Ovary (tissue), 9 donors: ENCODE measurements around the gene PPM1E. TPM values are rescaled to one million over a fixed set of nuclear protein-coding genes. Genes with fewer than 3 reads are reported as not detected.
A peak's percentile ranks its signal among the peaks of the same experiment; 100 is the strongest.

ENCODE experiments used
- DNase-seq, 5 donors: peaks; one replicate each; pipeline ENCODE4 v3.0.0-alpha.2; 2019 to 2020
- H3K27ac ChIP-seq, 2 donors: fragments of 200-600 bp; one replicate each; pipeline versions ENCODE4 v1.5.1 to v1.8.0; 2019 to 2022
- H3K27me3 ChIP-seq: fragments of 200-600 bp; one replicate; pipeline ENCODE4 v1.8.0; 2022
- H3K36me3 ChIP-seq: fragments of 200-600 bp; sonication (generic); one replicate; pipeline ENCODE4 v1.5.1; 2019
- H3K4me1 ChIP-seq: one replicate; pipeline ENCODE4 v1.8.1; 2013; ENCODE audit warnings: mild to moderate bottlenecking, moderate library complexity; ENCODE audit not compliant: insufficient read depth
- H3K4me3 ChIP-seq: fragments of 200-600 bp; sonication (generic); one replicate; pipeline ENCODE4 v1.5.1; 2017
- H3K9me3 ChIP-seq, 2 donors: fragments of 200-600 bp in 1 of 2; sonication (generic) in 1 of 2; one replicate each; pipeline versions ENCODE4 v1.5.1 to v1.8.1; 2013 to 2019; ENCODE audit warnings: mild to moderate bottlenecking in 1 of 2, moderate library complexity in 1 of 2
- EP300 ChIP-seq: sonication (generic); formaldehyde crosslinking; IDR thresholded peaks from one replicate; pipeline ENCODE4 v1.6.1; 2017; ENCODE audit warnings: antibody characterized with exemption
- POLR2A ChIP-seq: fragments of 450-650 bp; IDR thresholded peaks from one replicate; pipeline ENCODE4 v1.6.1; 2017; ENCODE audit warnings: antibody characterized with exemption, mild to moderate bottlenecking, moderate library complexity
- WGBS, 3 donors: extraction: QIAGEN DNeasy Blood & Tissue Kit in 1 of 3; methylation state at CpG; one replicate each; pipeline versions ENCODE4 v1.1.5 to v1.1.7; 2013 to 2017; 5-methylcytosine and 5-hydroxymethylcytosine counted together
- intact Hi-C, 4 donors: fragments of 100-400 bp; cut with DNase I; formaldehyde crosslinking; loops; one replicate each; pipeline versions ENCODE4 v1.11.0 to v1.15.1; 2022 to 2023
- polyA plus RNA-seq, 2 donors: library from polyadenylated mRNA; stranded (reverse); fragments of 200-250 nt in 1 of 2; fragments of 350-450 nt in 1 of 2; fragmentation: Illumina TruSeq in 1 of 2; extraction: RNeasy Lipid Tissue Mini Kit (QIAGEN cat#74804) in 1 of 2; gene quantifications; one replicate each; pipeline ENCODE4 v1.2.3, GENCODE V29; 2013 to 2014
- total RNA-seq, 7 donors: library from RNA; depleted of rRNA in 2 of 7; stranded (reverse); fragments of >200 nt in 2 of 7; fragmentation: NEBNext Ultra II Directional in 3 of 7; extraction: Animal tissue kit (Norgen Biotek cat#: 25700) in 3 of 7; gene quantifications; one replicate each; pipeline versions ENCODE4 v1.1.0 to v1.2.4, GENCODE V29; 2016 to 2023
- TF ChIP-seq, protein P1 (sequence below), 3 donors: fragments of 450-650 bp in 2 of 3; fragments of 200-600 bp in 1 of 3; IDR thresholded peaks; one replicate each; pipeline versions ENCODE4 v1.5.1 to v1.8.0; 2016 to 2022; ENCODE audit warnings: antibody characterized with exemption in 3 of 3, mild to moderate bottlenecking in 1 of 3
- donor health status: DM: no; HTN: no; CAD: no; lungs with moderate emphysema.
- donor health status: DM: no; HTN: no; CAD: no.
- donor health status: Bipolar disorder and iron deficiency.
- donor health status: DM: yes; HTN: yes; CAD: no.
- donor health status: DM: no; HTN: no; CAD: no.
- donor health status: DM: yes; HTN: yes; CAD: no.

Gene PPM1E
- total and polyA plus RNA-seq, 9 donors: 0.17 to 3.2 (median 0.47) TPM

DNA sequence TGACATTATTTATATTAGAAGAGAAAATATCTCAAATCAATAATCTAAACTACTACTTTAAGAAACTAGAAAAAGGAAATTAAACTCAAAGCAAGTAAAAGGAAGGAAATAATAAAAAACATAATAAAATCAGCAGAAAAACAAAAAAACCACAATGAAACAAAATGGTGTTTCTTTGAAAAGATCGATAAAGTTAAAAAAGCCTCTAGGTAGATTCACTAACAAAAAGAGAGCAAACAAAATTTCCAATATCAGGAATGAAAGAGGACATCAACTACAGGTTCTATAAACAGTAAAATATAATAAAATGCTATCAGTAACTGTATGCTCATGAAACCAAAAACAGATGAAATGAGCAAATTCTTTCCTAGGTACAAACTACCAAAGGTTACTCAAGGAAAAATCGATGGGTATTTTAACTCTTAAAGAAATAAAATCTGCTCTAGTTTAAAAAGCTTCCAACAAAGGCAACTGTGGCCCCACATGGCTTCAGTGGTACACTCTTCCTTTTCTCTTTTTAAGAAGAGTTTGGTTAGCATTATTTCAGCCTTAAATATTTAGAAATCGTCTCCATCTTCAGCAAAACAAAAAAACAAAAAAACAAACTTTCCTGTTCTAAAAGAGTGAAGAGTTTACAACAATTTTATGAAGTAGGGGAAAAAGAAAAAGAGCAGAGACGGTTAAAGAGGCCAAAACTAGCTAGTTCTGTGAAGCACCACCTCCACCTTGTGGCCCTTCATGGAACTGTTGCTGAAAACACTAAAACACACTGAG, 248.9 kb downstream of the PPM1E start:
- Histone ChIP-seq H3K27me3 (no peaks in the 10 kb centered on the region), H3K27ac (no peak overlapping the region), H3K4me1 (peaks cover 2% of the 10 kb centered on the region), H3K36me3 (no peaks in the 10 kb centered on the region), H3K4me3 (no peak overlapping the region), H3K9me3 (no peaks in the 10 kb centered on the region)
- intact Hi-C loops: loop anchor here in 3 of 4 donors (5.0 to 10.0 kb wide), 5 partner anchors 290 to 487 kb away; no protein-coding TSS in a partner anchor
- TF ChIP-seq POLR2A (no peak), EP300 (no peak)
- TF ChIP-seq, protein P1, sequence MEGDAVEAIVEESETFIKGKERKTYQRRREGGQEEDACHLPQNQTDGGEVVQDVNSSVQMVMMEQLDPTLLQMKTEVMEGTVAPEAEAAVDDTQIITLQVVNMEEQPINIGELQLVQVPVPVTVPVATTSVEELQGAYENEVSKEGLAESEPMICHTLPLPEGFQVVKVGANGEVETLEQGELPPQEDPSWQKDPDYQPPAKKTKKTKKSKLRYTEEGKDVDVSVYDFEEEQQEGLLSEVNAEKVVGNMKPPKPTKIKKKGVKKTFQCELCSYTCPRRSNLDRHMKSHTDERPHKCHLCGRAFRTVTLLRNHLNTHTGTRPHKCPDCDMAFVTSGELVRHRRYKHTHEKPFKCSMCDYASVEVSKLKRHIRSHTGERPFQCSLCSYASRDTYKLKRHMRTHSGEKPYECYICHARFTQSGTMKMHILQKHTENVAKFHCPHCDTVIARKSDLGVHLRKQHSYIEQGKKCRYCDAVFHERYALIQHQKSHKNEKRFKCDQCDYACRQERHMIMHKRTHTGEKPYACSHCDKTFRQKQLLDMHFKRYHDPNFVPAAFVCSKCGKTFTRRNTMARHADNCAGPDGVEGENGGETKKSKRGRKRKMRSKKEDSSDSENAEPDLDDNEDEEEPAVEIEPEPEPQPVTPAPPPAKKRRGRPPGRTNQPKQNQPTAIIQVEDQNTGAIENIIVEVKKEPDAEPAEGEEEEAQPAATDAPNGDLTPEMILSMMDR (IDR thresholded peaks at IDR 0.05): peak; percentile 81 to 92 (median 87)
- WGBS, 3 donors: 18 to 20% (median 19%) methylated on average over 4 of the region's 4 CpGs
- DNase-seq: peak; percentile 28 to 69 (median 58)

DNA sequence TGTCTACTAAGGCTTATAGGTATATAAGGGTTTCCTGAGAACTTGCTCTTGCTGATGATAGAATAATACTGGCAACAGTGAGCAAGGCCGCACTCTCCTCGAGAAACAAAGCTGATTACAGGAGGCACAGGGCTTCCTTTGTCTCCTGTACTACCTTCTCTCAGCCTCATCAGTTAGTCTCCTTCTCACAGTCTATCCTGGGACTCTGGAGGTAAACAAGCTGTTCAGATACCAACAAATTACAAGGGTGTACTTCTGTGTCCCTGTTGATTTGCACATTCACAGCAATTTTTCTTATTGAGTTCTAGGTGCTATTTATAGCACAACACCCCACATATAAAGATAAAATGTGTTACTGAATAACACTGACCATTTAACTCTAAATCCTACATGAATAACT, 252.3 kb downstream of the PPM1E start:
- DNase-seq: no peak
- 51 to 65% (median 58%) methylated on average over 2 of the region's 2 CpGs for WGBS, 3 donors
- no peaks in the 10 kb centered on the region for H3K27me3 ChIP-seq
- TF ChIP-seq, protein P1 (IDR thresholded peaks at IDR 0.05): no peak
- TF ChIP-seq POLR2A (no peak), EP300 (no peak)
- no peak overlapping the region for H3K4me3 ChIP-seq
- H3K9me3 ChIP-seq: no peaks in the 10 kb centered on the region
- H3K27ac ChIP-seq: no peak overlapping the region
- intact Hi-C loops: loop anchor here in 3 of 4 donors (5.0 to 10.0 kb wide), 4 partner anchors 293 to 491 kb away; no protein-coding TSS in a partner anchor
- no peaks in the 10 kb centered on the region for H3K36me3 ChIP-seq
- H3K4me1 ChIP-seq: no peaks in the 10 kb centered on the region

DNA sequence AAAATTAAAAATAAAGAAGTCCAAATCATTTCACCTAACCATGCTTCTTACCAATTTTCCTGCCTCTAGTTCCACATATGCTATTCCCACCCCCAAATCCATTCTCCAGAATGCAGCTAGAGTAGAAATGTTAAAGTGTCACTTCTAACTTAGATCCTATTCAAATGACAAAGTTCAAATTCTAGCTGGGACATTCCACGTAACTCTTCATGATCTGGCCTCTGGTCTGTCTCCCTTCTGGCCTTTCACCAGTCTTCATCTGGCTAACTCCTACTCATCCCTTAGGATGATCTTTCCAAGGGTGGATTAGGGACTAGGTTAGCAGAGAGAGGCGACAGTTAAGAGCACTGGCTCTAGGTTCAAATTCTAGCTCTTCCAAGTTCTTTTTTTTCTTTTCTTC, 253.1 kb downstream of the PPM1E start:
- 88 to 94% (median 94%) methylated on average over 2 of the region's 2 CpGs for WGBS, 3 donors
- intact Hi-C loops: loop anchor here in 3 of 4 donors (5.0 to 10.0 kb wide), 4 partner anchors 294 to 491 kb away; no protein-coding TSS in a partner anchor

DNA sequence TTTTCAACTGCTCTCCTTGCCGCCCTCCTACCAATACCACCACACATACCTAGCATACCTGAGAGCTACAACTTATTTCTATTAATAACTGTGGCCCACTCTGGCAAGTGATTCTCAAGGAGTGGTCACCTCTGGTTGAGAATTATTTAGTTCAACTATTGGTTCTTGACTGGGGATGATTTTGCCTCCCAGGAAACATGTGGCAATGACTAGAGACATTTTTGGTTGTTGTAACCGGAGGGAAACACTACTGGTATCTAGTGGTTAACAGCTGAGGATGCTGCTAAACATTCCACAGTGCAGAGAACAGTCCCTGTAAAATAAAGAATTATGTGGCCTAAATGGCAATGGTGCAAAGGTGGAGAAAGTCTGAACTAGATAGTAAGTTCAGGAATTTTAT, 254.4 kb downstream of the PPM1E start:
- TF ChIP-seq EP300 (no peak), POLR2A (no peak)
- TF ChIP-seq, protein P1 (IDR thresholded peaks at IDR 0.05): no peak
- WGBS, 3 donors: 92 to 97% (median 95%) methylated on average over 2 of the region's 2 CpGs

More for the DNA sequence above, 253.1 kb downstream of the PPM1E start:
- TF ChIP-seq, protein P1 (IDR thresholded peaks at IDR 0.05): no peak
- TF ChIP-seq EP300: no peak
- TF ChIP-seq POLR2A: no peak
- Histone ChIP-seq H3K9me3 (no peaks in the 10 kb centered on the region), H3K4me1 (no peaks in the 10 kb centered on the region), H3K27me3 (no peaks in the 10 kb centered on the region), H3K36me3 (no peaks in the 10 kb centered on the region), H3K4me3 (no peak overlapping the region), H3K27ac (no peak overlapping the region)
- no peak for DNase-seq

More for the DNA sequence above, 254.4 kb downstream of the PPM1E start:
- H3K4me1 ChIP-seq: no peaks in the 10 kb centered on the region
- intact Hi-C loops: no loop called here
- no peaks in the 10 kb centered on the region for H3K27me3 ChIP-seq
- H3K27ac ChIP-seq: no peak overlapping the region
- H3K4me3 ChIP-seq: no peak overlapping the region
- DNase-seq: no peak
- no peaks in the 10 kb centered on the region for H3K9me3 ChIP-seq
- H3K36me3 ChIP-seq: no peaks in the 10 kb centered on the region
